Muscle of arm (tissue), 12 donors: ENCODE data around the gene CELF4. TPM values are rescaled to one million over a fixed set of nuclear protein-coding genes. Genes with fewer than 3 reads are reported as not detected.

Experiments
- DNase-seq: peaks from one replicate; pipeline ENCODE4 v3.0.0-alpha.2; 2013
- polyA plus RNA-seq, 12 donors: library from polyadenylated mRNA; unstranded; fragments of 120-200 nt; gene quantifications; one replicate each; pipeline ENCODE4 v1.2.1, GENCODE V29; 2013; ENCODE audit not compliant: insufficient read length in 12 of 12

CELF4 gene
- polyA plus RNA-seq, 12 donors, result 0.53 to 9.5 (median 1.1) TPM; not detected in 1

- DNase-seq, result no peak
Measured at GRCh38 chr18:37318360-37319355, 246.9 kb downstream of the CELF4 start.

- DNase-seq, result no peak
Measured at GRCh38 chr18:37317486-37317885, 248.1 kb downstream of the CELF4 start.

GRCh38 chr18:37316468-37316867 is 249.1 kb downstream of the CELF4 start:
- no peak for DNase-seq

GRCh38 chr18:37315935-37316334 is 249.7 kb downstream of the CELF4 start:
- DNase-seq, result no peak

- no peak for DNase-seq
Measured at GRCh38 chr18:37314534-37314933, 251.1 kb downstream of the CELF4 start.

- no peak for DNase-seq
Measured at GRCh38 chr18:37313624-37314023, 252.0 kb downstream of the CELF4 start.

GRCh38 chr18:37309861-37310260 is 255.7 kb downstream of the CELF4 start:
- DNase-seq, result no peak

- DNase-seq, result no peak
Measured at GRCh38 chr18:37309059-37309458, 256.5 kb downstream of the CELF4 start.

GRCh38 chr18:37307181-37307580 is 258.4 kb downstream of the CELF4 start:
- DNase-seq, result no peak

- no peak for DNase-seq
Measured at GRCh38 chr18:37306432-37306831, 259.2 kb downstream of the CELF4 start.

- no peak for DNase-seq
Measured at GRCh38 chr18:37305066-37305465, 260.5 kb downstream of the CELF4 start.

- DNase-seq, result no peak
Measured at GRCh38 chr18:37304012-37304680, 261.5 kb downstream of the CELF4 start.

- DNase-seq, result no peak
Measured at GRCh38 chr18:37303009-37303408, 262.6 kb downstream of the CELF4 start.

- DNase-seq, result no peak
Measured at GRCh38 chr18:37302519-37302918, 263.1 kb downstream of the CELF4 start.

GRCh38 chr18:37299471-37300304 is 265.9 kb downstream of the CELF4 start:
- peak; percentile 93 for DNase-seq

GRCh38 chr18:37298816-37299215 is 266.8 kb downstream of the CELF4 start:
- DNase-seq, result no peak

GRCh38 chr18:37297106-37297505 is 268.5 kb downstream of the CELF4 start:
- no peak for DNase-seq

- no peak for DNase-seq
Measured at GRCh38 chr18:37294951-37295350, 270.6 kb downstream of the CELF4 start.

- DNase-seq, result no peak
Measured at GRCh38 chr18:37293359-37293758, 272.2 kb downstream of the CELF4 start.

- no peak for DNase-seq
Measured at GRCh38 chr18:37289423-37289822, 276.2 kb downstream of the CELF4 start.

- no peak for DNase-seq
Measured at GRCh38 chr18:37287601-37288000, 278.0 kb downstream of the CELF4 start.

GRCh38 chr18:37286801-37287200 is 278.8 kb downstream of the CELF4 start:
- DNase-seq, result no peak
